HG03135 (cell line): ENCODE results near the gene CNNM2.
"Not testable (repeated sequence)": the region's sequence is repeated elsewhere in the genome, so short reads cannot be mapped to it uniquely, and the experiment has no call there.

ENCODE experiments used
- ATAC-seq: cut with Tn5 transposase; IDR thresholded peaks from one replicate; pipeline ENCODE4 v1.9.1; 2021; ENCODE audit warnings: mild to moderate bottlenecking, moderate library complexity; ENCODE audit not compliant: unreplicated experiment

The CNNM2 gene

DNA sequence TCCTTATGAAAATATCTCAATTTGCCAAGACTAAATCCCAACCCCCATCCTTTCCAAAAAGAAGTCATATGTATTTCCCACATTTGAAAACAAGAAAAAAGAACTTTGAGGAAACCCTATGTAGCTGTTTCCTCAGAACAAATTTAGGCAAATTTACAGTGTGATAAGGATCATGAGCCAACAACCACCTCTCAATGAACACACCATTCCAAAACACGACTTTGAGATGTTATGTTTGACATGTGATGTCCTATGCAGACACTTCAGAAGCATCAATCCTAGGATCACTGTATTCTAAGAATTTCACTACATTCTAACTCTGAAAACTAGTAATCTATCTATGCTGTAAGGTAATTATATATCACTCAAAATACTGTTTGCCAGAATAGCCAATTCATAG lies 212.8 kb downstream of the CNNM2 start:
- no peak for ATAC-seq

DNA sequence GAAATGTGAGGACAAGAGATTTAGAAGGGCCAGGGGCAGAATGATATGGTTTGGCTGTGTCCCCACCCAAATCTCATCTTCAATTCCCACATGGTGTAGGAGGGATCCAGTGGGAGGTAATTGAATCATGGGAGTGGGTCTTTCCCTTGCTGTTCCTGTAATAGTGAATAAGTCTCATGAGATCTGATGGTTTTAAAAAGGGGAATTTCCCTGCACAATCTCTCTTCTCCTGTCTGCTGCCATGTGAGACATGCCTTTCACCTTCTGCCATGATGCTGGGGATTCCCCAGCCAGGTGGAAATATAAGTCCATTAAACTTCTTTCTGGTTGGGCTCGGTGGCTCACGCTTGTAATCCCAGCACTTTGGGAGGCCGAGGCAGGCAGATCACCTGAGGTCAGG lies 217.1 kb downstream of the CNNM2 start:
- not testable (repeated sequence) for ATAC-seq

DNA sequence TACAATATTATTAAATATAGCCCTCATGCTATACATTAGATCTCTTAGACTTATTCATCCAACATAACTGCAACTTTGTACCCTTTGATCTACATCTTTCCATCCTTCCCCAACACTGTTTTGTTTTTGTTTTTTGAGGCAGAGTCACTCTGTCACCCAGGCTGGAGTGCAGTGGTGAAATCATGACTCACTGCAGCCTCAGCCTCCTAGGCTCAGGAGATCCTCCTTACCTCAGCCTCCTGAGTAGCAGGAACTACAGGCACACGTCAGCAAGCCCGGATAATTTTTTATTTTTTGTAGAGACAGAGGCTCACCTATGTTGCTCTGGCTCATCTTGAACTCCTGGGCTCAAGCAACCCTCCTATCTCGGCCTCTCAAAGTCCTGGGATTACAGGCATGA lies 221.7 kb downstream of the CNNM2 start:
- ATAC-seq, result no peak
